HG03135 (cell line): ENCODE results near the gene ANKS3.

ENCODE experiments used
- ATAC-seq: cut with Tn5 transposase; IDR thresholded peaks from one replicate; pipeline ENCODE4 v1.9.1; 2021; ENCODE audit warnings: mild to moderate bottlenecking, moderate library complexity; ENCODE audit not compliant: unreplicated experiment

Gene ANKS3

DNA sequence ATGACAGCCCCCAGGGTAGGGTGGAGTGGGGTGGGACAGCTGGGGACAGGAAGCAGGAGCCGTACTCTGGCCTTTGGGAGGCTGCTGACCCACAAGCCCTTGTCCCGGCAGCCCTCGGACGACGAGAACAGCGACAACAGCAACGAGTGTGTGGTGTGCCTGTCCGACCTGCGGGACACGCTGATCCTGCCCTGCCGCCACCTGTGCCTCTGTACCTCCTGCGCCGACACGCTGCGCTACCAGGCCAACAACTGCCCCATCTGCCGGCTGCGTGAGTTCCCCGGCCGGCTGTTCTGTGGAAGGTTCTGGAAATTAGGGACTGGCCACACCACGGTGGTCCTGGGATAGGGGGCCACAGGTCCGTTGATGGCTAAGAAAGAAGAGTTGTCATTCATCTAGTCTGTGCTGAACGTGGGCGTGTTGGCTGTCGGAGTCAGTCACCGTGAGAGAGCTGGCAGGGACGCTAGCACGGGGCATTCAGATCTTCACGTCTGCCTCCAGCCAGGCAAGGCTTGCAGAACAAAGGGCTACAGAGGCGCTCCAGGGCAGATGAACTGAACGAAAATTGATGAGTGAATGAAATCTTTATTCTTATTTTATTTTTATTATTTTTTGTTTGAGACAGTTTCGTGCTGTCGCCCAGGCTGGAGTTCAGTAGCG is 60.6 kb downstream of the ANKS3 start:
- no peak for ATAC-seq

DNA sequence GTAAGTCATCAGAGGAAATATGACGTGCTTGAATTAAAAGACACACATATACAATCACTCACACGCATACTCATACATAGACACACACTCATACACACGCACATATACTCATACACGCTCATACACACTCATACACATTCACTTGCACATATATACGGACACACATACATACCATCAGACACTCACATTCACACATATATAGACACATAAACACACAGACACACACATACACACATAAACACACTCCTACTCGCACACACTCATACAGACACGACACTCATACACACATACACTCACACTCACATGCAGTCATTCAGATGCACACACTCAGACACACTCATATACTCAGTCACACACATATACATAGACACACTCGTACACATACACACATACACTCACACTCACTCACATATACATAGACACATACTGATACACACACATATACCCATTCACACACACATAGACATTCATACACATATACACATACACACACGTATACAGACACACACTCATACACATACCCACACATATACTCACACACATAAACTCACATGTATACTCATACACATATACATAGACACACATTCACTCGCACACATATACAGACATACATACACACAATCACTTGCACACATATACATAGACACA is 65.6 kb downstream of the ANKS3 start:
- ATAC-seq, result no peak

DNA sequence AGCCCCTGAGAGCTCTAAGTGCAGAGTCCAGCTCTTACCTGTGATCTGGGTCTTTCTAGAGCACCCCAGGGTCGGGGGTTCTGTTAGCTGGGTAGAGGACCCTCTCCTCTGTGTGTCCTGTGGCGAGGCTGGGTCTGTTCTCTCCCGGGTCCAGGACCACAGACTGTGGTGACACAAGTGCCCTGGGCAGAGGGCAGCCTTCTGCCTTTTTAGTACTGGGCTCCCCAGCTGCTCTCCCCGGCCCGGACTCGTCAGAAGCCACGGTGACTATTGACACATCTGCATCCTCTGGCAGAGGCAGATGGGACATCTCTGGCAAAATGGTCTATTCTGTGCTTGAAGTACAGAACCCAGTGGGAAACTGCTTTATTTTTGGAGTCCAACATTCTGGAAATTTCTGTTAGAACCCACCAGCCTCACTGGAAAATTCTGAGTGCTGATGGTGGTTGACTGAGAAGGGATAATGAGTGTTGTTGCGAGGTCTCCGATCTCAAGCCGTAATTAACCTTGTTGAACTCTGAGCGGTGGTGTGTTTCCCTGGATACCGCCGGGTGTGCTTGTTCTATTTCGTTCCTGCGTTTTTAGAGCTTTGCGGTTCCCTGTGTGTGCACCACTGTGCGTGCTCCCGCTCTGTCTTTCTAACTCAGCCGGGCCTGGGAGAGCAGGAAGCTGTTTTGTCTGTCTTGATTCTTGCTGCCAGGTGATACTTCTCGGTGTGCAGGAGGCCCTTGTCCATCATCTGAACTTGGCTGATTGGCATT is 66.7 kb downstream of the ANKS3 start:
- no peak for ATAC-seq

DNA sequence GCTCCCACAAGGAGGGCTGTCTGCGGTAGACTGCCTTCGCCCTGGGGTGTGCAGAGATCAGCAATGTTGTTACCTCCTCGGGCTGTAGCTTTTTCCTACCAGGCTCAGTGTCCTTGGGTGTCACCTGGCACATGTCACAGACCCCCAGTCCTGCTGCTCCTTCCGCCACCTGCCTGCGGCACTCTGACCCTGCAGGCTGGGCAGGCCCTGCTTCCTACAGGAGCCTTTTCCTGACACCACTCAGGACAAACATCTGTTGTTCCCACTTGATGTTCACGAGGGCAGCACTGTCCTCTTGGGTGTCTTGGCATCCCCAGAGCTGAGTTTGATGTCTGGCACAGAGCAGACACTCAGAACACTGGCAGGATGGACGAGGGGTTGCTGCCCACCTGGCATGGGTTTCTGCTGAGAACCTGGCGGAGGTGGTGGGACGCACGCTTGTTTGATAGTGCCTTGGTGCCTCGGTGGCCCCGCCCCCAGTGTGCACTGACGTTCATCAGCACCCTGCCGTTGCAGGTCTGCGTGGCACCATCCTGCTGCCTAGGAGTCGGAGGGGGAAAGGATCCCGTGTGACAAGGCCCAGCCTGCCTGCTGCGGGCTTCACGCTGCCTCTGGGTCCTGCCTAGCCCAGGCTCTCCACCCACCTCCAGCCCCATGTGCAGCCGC is 67.4 kb downstream of the ANKS3 start:
- ATAC-seq, result no peak

DNA sequence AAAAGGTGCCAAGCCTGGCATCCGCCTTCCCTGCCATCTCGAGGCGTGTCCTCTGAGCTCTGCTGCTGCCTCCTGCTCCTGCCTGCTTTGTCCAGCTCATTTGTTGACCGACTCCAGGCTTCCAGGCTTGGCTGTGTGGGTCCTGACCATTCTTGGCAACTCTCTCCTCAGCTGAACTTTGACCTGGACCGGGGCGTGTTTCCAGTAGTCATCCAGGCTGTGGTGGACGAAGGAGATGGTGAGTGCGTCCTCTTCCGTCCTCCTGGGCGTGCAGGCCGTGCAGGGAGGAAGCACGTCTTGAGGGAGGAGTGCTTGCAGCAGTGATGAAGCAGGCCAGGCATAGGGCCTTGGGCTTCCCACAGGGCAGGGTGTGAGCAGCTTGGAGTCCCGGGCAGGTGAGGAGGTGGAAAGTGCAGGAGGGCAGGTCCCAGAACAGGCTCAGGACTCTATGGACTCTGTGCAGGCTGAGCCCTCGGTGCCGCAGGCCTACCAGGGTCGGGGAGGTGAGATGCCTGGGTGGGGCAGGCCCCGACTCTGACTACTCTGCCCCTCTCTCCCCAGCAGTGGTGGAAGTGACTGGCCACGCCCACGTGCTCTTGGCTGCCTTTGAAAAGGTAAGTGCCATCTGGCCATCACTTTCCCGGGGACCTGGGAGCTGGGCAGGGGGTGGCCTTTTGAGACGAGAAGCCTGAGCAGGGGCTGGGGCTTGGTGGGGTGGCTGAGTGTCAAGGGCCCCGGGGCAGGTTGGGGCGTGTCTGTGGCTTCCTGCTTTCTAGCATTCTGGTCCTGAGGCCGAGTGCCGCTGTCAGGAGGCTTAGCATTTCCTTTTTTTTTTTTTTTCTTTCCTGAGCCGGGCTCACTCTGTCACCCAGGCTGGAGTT is 69.3 kb downstream of the ANKS3 start:
- no peak for ATAC-seq

DNA sequence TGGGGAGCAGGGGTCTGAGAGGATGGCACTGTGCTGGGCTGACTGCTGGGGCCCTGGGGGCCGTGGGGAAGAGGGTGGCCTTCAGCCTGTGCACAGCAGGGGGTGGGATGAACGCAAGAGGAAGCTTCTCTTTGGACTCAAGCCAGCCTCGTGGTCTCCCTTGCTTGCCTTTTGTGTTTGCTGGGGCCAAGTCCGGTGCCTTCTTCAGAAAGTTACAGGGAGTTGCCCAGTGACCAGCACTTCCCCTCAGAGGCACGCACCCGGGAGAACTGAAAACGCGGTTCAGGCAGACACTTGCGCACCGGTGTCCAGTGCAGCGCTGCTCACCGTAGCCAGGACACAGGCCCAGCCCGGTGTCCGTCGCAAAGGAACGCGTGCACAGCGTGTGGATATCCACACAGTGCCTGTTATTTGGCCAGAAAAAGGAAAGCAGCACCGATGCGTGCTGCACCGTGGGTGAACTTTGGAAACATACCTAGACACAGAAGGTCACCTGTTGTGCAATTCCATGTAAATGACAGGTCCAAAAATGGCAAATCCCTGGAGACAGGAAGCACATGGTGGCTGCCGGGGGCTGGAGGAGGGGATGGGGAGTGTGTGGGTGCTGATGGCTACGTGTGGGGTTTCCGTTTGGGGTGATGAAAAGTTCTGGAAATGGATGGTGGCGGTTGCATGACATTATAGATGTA is 70.2 kb downstream of the ANKS3 start:
- ATAC-seq, result no peak

DNA sequence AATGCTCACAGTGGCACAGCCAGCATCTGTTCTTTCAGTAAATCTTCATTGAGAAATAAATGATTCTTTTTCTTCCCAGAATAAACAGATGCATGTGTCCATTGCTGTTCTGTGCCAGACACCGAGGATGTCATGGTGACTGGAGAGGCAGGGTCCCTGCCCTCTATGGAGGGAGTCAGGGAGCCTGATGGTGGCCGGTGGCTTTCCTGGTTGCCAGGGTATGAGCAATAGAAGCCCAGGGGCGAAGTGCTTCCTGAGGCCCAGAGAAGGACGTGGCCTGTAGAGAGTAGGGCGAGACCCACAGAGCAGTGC is 70.7 kb downstream of the ANKS3 start:
- ATAC-seq, result no peak

DNA sequence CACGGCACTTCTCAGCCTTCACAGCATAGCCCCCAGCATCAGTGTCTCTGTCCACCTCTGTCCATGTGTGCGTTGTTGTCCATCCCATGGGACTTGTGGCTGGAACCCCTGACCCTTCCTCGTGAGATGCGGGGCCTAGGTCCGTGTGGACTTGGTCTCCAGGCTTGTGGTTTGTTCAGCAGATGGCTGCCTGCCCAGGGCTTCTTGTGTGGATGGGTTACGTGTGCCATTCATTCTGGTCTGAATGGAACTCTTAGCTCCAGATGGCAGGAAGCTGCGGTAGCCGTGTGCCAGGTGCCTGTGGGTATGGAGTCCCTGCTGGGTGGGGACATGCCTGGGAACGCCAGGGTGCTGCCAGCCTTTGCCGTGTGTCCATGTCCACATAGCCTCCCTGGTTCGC is 72.4 kb downstream of the ANKS3 start:
- no peak for ATAC-seq

DNA sequence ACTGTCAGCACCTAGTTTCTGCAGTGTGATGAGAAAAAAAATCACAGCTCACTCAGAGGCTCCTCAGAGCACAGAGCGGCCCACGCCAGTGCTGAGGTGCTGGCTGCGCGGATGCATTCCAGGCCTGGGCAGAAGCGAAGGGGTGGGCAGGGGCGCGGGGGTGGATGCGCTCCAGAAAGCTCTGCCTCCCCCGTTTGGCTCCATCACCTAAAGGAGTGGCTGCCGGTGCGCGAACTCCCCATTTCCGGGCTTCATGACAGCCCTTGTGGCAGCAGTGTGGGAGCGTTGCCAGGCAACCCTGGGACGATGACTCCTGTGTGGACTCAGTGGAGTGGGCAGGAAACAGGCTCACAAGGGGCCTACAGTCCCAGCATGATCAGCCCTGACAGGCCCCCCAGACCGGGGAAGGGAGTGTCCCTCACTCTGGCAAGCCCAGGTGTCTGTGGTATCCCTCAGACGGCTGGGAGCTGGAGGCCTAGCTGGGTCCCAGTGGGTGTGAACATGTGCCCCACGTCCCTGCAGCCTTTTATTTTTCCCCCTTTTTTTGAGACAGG is 73.5 kb downstream of the ANKS3 start:
- ATAC-seq, result no peak

DNA sequence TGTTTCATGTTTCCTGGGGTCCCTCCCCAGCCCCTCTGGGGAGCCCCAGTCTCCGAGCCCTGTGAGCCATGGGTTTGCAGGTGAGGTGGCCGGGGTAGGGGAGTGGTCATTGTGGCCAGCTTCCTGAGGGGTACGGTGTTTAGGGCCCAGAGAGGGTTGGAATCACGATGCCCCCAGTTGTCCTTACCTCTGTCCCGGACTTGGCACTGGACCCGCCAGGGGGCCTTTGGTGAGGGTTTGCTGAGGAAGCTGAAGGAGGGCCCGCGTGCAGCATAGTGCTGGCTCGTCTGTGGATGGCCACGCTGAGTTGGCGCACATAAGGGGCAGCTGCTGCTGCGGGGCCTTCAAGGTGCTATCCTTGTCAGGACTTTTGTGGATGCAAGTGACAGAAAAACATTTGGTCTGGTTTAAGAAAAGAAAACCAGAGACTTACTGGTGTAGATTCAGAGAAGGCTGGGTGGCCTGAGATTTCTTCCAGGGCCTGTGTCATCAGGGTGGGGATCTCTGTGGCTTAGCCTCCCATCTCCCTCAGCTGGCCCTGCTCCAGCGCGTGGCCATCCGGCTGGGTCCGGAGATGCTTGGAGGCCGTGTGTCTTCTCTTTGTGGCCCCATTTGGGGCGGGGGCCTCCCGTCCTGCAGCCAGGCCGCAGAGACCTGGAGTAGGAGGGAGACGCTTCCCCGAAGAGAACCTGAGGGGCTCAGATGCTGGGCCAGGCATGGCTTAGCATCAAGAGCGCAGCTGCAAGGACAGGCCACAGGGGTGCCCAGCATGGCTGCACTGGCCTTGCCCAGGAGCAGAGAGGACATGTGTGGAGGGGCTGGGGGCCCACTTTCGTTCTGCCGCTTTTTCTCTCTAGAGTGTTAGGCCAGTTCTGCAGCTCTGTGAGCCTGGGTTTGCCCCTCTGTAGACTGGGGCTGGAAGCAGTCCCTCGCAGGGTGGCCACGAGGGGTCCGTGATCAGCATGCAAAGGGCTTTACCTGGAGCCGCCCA is 74.4 kb downstream of the ANKS3 start:
- ATAC-seq, result no peak

DNA sequence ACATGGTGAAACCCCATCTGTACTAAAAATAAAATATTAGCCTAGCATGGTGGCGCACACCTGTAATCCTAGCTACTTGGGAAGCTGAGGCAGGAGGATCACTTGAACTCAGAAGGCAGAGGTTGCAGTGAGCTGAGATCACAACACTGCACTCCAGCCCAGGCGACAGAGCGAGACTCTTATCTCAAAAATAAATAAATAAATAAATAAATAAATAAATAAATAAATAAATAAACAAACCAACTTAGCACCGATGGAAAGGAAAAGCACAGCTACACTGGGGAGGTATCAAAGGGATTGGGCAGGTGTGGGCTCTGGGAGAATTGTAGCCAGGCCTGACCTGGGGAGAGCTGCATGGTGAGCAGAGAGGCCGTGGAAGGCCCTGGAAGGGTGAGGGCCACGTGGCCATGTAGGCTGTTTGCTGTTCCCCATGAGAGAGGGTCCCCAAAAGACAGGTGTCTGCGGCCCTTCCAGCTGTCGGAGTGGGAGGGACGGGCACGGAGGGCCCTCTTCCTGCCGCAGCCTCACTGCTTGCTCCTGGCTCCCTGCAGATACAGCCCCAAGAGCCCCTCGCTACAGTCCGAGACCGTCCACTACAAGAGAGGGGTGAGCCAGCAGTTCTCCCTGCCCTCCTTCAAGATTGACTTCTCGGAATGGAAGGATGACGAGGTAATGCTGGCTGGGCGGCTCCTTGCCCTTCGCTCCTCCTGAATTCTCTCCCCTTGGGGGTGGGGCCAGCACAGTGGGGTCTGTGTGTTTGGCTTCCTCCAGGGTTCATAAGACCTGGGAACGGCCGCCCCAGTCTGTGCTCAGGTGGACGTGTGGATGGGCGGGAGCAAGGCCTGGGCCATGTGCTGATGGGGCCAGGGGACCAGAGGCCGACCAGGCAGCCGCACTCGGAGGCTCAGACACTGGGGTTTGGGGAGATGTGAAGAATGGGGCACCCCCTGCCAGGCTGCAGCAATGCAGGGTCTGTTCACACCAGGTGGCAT is 77.1 kb downstream of the ANKS3 start:
- ATAC-seq, result no peak

DNA sequence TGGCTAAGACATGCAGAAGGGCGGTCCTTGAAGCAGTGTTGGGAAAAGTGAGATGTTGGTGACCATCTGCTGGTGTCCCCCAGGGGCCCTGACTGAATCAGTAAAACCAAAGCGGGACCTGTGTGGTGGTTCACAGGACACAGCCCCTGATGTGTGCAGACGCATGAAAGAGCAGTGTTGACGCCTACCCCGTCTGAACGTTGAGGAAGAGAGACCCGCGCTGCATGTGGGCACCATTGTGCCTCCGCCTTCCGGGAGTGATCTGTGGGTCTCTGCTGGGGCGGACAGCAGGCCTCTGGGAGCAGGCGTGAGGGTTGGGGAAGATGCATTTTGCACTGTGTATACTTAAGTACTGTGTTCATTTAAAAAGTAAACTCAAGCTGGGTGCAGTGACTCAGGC is 77.8 kb downstream of the ANKS3 start:
- no peak for ATAC-seq

DNA sequence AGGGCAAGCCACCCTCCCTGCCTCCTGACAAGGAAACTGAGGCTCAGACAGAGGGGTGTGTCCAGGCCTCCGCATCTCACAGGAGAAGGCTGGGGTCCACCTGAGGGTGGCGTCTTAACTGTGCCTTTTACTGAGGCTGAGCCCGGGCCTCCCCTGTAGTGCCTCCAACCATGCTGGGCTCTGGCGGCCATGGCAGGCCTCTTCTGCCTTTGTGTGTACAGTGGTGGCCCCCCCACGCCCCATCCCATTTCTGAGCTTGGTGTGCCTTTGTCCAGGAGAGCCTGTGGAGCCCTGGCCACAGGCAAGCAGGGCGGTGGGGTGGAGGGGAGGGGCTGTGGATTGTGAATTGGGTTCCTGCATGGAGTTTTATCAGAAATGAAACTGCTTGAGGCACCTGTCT is 78.3 kb downstream of the ANKS3 start:
- no peak for ATAC-seq

DNA sequence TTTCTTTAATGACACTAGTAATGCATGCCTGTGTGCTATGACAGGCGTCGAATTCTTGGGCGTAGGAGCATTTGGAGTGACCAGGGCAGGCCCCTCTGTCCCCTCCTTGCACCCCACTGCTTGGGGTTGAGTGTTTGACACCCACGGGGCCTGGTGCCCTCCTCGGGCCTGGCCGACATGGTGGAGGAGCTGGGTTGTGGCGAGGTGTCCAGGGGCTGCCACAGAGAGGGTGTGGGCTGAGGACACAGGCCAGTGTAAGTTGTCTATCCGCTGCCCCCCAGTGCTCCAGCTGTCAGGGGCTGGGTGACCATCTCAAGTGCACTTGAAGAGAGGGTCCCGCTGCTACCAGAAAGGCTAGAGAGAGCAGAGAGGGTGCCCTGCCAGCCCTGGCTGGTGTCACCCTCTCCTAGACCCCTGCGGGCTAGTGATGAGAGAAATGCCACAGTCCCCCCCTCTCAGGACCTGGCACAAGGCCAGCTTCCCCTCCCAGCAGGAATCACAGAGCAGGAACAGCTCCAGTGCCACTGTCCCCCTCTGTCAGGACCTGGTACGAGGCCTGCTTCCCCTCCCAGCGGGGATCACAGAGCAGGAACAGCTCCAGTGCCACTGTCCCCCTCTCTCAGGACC is 79.0 kb downstream of the ANKS3 start:
- no peak for ATAC-seq

DNA sequence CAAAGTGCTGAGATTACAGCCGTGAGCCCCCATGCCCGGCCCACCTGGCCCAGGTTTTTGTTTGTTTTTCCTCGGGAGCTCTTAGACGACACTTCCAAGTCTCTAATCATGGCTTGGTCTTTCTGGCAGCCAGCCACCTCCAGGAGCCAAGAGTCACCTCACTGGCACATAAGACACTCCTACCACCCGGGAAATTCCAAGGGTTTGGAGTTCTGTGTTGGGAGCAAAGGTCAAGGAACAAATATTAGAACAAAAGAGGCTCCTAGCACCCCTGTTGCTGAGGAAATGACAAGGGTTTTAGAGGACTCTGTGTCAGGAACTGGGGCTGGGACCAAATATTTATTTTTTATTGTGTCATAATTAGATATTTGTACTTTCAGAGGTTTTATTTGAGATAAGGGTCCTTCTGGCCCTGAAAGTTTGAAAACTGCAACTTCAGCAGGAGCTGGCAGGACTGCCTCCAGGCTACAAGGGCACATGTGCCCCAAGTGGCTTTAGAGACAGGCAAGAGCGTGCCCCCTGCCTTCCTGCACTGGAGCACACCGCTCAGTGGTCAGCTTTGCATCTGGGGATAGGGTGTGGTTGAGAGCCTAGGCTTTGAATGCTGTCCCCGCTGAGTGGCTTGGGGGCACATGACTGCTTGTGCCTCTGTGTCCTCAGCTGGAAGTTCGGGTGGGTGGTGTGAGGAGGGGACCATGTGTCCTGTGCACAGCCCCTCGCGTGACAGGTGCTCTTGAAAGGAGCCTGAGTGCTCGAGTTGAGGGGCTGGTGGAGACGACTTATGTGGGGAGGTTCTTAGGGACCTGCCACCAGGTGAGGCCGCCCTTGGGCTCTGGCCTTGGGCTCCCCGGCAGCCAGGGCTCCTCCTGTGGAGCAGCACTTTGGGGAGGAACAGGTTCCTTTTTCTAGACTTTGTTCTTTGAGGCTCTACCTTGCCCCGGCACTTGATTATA is 79.8 kb downstream of the ANKS3 start:
- no peak for ATAC-seq

DNA sequence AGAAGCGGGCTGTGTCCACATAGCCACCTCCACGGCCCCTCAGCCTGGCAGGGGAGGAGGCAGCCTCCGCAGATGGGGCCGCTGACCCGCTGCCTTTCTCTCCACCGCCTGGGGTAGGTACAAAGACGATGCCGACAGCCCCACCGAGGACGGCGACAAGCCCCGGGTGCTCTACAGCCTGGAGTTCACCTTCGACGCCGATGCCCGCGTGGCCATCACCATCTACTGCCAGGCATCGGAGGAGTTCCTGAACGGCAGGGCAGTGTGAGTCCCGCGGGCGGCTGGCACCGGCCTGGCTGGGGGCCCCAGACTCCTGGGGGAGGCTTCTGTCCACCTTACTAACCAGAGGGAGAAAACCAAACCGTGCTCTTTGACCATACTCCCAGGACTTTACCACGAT is 81.5 kb downstream of the ANKS3 start:
- ATAC-seq, result no peak
